Keratinocyte (primary cell): ENCODE measurements around the gene SNTG2. TPM values are rescaled to one million over a fixed set of nuclear protein-coding genes. Genes with fewer than 3 reads are reported as not detected.

Experiments
- DNase-seq: peaks from one replicate; pipeline ENCODE4 v3.0.0-alpha.2; 2011; ENCODE audit warnings: low read depth, missing footprints, low spot score
- FAIRE-seq: peaks from 2 replicates; lab custom pipeline; 2011; peaks lifted over from hg19 to GRCh38; lab: Jason Lieb, UNC
- H2AFZ ChIP-seq: 2 replicates; pipeline ENCODE4 v1.6.0; 2012; ENCODE audit warnings: low read length, control low read depth, inconsistent platforms; ENCODE audit not compliant: control insufficient read depth
- H3K27ac ChIP-seq: 2 replicates; pipeline ENCODE4 v1.5.1; 2011; ENCODE audit warnings: low read length; ENCODE audit not compliant: control insufficient read depth, insufficient read depth
- H3K27me3 ChIP-seq: 3 replicates; pipeline ENCODE4 v1.6.0; 2011; ENCODE audit warnings: low read length; ENCODE audit not compliant: control insufficient read depth, insufficient read depth; ENCODE audit errors: extremely low read depth
- H3K36me3 ChIP-seq, 2 experiments: 2 replicates in 1 of 2; 3 replicates in 1 of 2; pipeline ENCODE4 v1.5.1; 2011; ENCODE audit warnings: low read length in 2 of 2, mild to moderate bottlenecking in 1 of 2; ENCODE audit not compliant: control insufficient read depth in 2 of 2, insufficient read depth in 2 of 2; ENCODE audit errors: extremely low read depth in 1 of 2
- H3K4me1 ChIP-seq: 3 replicates; pipeline ENCODE4 v1.5.1; 2011; ENCODE audit warnings: low read length; ENCODE audit not compliant: control insufficient read depth, insufficient read depth; ENCODE audit errors: extremely low read depth
- H3K4me2 ChIP-seq: 3 replicates; pipeline ENCODE4 v1.6.0; 2011; ENCODE audit warnings: low read depth, low read length; ENCODE audit not compliant: control insufficient read depth, insufficient read depth; ENCODE audit errors: extremely low read depth
- H3K4me3 ChIP-seq, 3 experiments: fragments of 200-600 bp in 1 of 3; sonication (generic) in 1 of 3; 2 replicates in 2 of 3; 3 replicates in 1 of 3; pipeline ENCODE4 v1.5.1; 2011 to 2016; ENCODE audit warnings: low read length in 3 of 3, mild to moderate bottlenecking in 3 of 3, control low read depth in 2 of 3, inconsistent platforms in 1 of 3, low read depth in 1 of 3, mixed read lengths in 1 of 3, mixed run types in 1 of 3, moderate library complexity in 1 of 3; ENCODE audit not compliant: control insufficient read depth in 2 of 3, insufficient read depth in 2 of 3; ENCODE audit errors: extremely low read depth in 1 of 3
- H3K79me2 ChIP-seq: 2 replicates; pipeline ENCODE4 v1.6.0; 2012; ENCODE audit warnings: low read length; ENCODE audit not compliant: control insufficient read depth, insufficient read depth
- H3K9ac ChIP-seq: 3 replicates; pipeline ENCODE4 v1.6.0; 2011; ENCODE audit warnings: low read length; ENCODE audit not compliant: control insufficient read depth, insufficient read depth; ENCODE audit errors: extremely low read depth
- H3K9me1 ChIP-seq: 3 replicates; pipeline ENCODE4 v1.6.0; 2011; ENCODE audit warnings: low read length; ENCODE audit not compliant: control insufficient read depth, insufficient read depth; ENCODE audit errors: extremely low read depth
- H3K9me3 ChIP-seq: 2 replicates; pipeline ENCODE4 v1.5.1; 2012; ENCODE audit warnings: low read depth, low read length; ENCODE audit not compliant: control insufficient read depth
- H4K20me1 ChIP-seq: 3 replicates; pipeline ENCODE4 v1.6.0; 2011; ENCODE audit warnings: low read length; ENCODE audit not compliant: control insufficient read depth, insufficient read depth; ENCODE audit errors: extremely low read depth
- CTCF ChIP-seq, 3 experiments: IDR thresholded peaks in 1 of 3; conservative IDR thresholded peaks in 1 of 3; optimal IDR thresholded peaks in 1 of 3; 2 replicates in 2 of 3; 3 replicates in 1 of 3; pipeline versions ENCODE3 to v1.5.1; 2011; ENCODE audit warnings: low read length in 3 of 3, mild to moderate bottlenecking in 3 of 3, moderate library complexity in 2 of 3, control low read depth in 1 of 3, inconsistent platforms in 1 of 3; ENCODE audit not compliant: insufficient read depth in 2 of 3; ENCODE audit errors: extremely low read depth in 1 of 3
- EZH2 ChIP-seq: IDR thresholded peaks from one replicate; pipeline ENCODE4 v1.6.1; 2012; ENCODE audit warnings: inconsistent platforms, mild to moderate bottlenecking, low read length, moderate library complexity
- dilution Hi-C: fragments of 300-500 bp; cut with MboI; formaldehyde crosslinking; loops from one replicate; pipeline ENCODE4 v1.7.0; 2020; ENCODE audit warnings: low sequenced_read_pairs; ENCODE audit not compliant: extremely low pct_ligation_motif_present
- polyA minus RNA-seq, 3 experiments: library from RNA; depleted of rRNA, polyadenylated mRNA; stranded (reverse); fragments of >200 nt; gene quantifications; 1 replicate in 1 of 3; 2 replicates in 1 of 3; 3 replicates in 1 of 3; pipeline ENCODE4 v1.2.3, GENCODE V29; 2011
- polyA plus RNA-seq, 5 experiments: library from polyadenylated mRNA; depleted of rRNA in 3 of 5; stranded (reverse) in 3 of 5; stranded (forward) in 1 of 5; unstranded in 1 of 5; fragments of >200 nt; gene quantifications; 1 replicate in 1 of 5; 2 replicates in 3 of 5; 3 replicates in 1 of 5; pipeline versions ENCODE4 v1.2.1 to v1.2.3, GENCODE V29; 2011 to 2012; ENCODE audit warnings: missing spikeins in 2 of 5, low read depth in 1 of 5, low replicate concordance in 1 of 5

Gene SNTG2
- 0.09 TPM in 1 of 3 replicates, not detected in the others for polyA plus RNA-seq
- polyA plus RNA-seq (2011; ENCODE audit: low read depth) = not detected
- not detected in 2 replicates for polyA plus RNA-seq (2011; cell fraction: cytosol; rRNA removed)
- 0.20 TPM in 1 of 2 replicates, not detected in the other for polyA plus RNA-seq (2011; cell fraction: nucleus; rRNA removed)
- polyA plus RNA-seq (2012; ENCODE audit: low replicate concordance) = not detected in 2 replicates
- not detected in 3 replicates for polyA minus RNA-seq
- not detected for polyA minus RNA-seq (2011; cell fraction: cytosol; rRNA and poly(A)+ RNA removed)
- not detected in 2 replicates for polyA minus RNA-seq (2011; cell fraction: nucleus; rRNA and poly(A)+ RNA removed)

DNA sequence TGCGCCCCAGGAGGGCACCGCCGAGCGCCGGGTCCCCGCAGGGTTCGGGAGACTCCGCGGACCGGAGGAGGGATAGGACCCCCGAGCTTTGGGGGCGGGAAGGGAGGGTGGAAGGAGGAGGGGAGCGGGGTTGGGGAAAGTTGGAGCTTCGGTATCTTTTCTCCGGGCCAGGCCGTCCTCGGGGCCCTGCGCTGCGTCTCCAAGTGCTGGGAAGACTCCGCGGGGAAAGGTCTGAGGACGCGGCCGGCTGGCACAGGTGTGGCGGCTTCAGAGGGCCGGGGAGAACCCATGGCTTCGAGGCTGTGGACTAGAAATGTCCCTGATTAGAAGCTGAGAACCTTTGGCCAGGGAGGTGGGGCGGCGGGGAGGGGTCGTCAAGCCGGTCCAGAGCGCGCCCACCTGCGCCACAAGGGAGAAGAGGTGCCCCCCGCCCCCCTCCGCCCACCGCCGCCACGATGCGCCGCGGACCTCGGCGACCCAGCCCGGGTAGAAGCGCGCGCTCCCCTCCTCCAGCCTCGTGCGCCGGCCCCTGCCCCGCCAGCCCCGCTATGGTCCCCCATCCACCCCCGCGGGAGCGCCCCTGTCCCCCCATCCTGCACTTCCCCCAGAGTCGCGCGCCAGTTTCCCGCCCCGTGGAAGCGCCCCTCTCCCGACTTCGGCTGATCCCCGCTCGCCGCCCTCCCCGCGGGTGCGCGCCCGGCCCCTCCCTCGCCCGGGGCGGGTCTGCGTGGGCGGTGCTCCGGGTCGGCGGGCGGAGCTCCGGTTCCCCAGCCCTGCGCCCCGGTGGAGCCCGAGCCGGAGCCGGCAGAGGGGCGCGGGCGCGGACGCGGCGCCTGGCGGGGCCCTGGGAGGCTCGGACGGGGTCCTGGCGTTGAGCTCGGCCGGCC is at the start of gene SNTG2:
Gene SNTG2 (plus strand): TSS at position 770 of the 887 bp plus-strand sequence. CDS start 148 bp downstream, outside the sequence.
- no peak within 1 kb of the TSS for H2AFZ ChIP-seq
- H3K9ac ChIP-seq = no peak within 1 kb of the TSS
- FAIRE-seq (no peak), DNase-seq (no peak)
- H3K27ac ChIP-seq = no peak within 1 kb of the TSS
- no peaks in the 10 kb centered on the region for H3K9me3 ChIP-seq
- H3K79me2 ChIP-seq = no peaks in the 10 kb centered on the region
- H3K4me3 ChIP-seq = peak within 1 kb of the TSS in 2 of 3 experiments; percentile 32 to 38
- peak; percentile 30 for TF ChIP-seq EZH2
- no peak for TF ChIP-seq CTCF (optimal IDR thresholded peaks at IDR 0.05 in 1 of 3, IDR thresholded peaks at IDR 0.05 in 1 of 3, conservative IDR thresholded peaks at IDR 0.05 in 1 of 3; ENCODE audit: extremely low read depth in 1 of 3, insufficient read depth in 2 of 3, low read length in 3 of 3)
- peaks cover 23% of the 10 kb centered on the region for H3K27me3 ChIP-seq
- no peaks in the 10 kb centered on the region for H3K4me1 ChIP-seq
- no peaks in the 10 kb centered on the region for H3K36me3 ChIP-seq
- no peaks in the 10 kb centered on the region for H3K9me1 ChIP-seq
- no peaks in the 10 kb centered on the region for H4K20me1 ChIP-seq
- dilution Hi-C loops = no loop called here
- H3K4me2 ChIP-seq = peak within 1 kb of the TSS; percentile 35

DNA sequence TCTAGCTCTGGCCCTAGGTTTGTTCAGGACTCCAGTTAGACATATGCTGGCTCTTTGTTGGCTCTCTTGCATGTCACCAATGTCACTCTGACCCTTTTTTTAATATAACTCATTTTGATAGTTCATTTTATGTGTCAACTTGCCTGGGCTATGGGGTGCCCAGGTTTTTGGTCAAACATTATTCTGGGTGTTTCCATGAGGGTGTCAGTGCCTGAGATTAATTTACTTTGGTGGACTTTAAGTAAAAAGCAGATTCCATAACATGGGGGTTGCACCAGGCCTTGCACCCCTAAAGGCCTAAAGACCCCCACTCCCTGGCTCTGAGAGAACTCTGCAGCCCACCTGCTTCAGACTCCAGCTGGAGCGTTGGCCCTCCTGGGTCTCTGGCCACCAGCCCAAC is 48.1 kb upstream of the SNTG2 start:
- TF ChIP-seq EZH2 (no peak), CTCF (optimal IDR thresholded peaks at IDR 0.05 in 1 of 3, IDR thresholded peaks at IDR 0.05 in 1 of 3, conservative IDR thresholded peaks at IDR 0.05 in 1 of 3; ENCODE audit: extremely low read depth in 1 of 3, insufficient read depth in 2 of 3, low read length in 3 of 3) (no peak)
- dilution Hi-C loops = no loop called here

More for the DNA sequence above, 48.1 kb upstream of the SNTG2 start:
- H2AFZ ChIP-seq = no peak overlapping the region
- no peak for DNase-seq
- no peak for FAIRE-seq
- H3K79me2 ChIP-seq = no peaks in the 10 kb centered on the region
- no peaks in the 10 kb centered on the region for H3K4me1 ChIP-seq
- no peaks in the 10 kb centered on the region for H3K9me1 ChIP-seq
- H3K9me3 ChIP-seq = no peaks in the 10 kb centered on the region
- H4K20me1 ChIP-seq = no peaks in the 10 kb centered on the region
- no peak overlapping the region for H3K9ac ChIP-seq
- no peak overlapping the region for H3K4me3 ChIP-seq
- no peaks in the 10 kb centered on the region for H3K36me3 ChIP-seq
- H3K27ac ChIP-seq = no peak overlapping the region
- H3K4me2 ChIP-seq = no peak overlapping the region
- H3K27me3 ChIP-seq = no peaks in the 10 kb centered on the region
